GM18507 (cell line): ENCODE results near the gene SOS2.
"Not testable (repeated sequence)": the region's sequence is repeated elsewhere in the genome, so short reads cannot be mapped to it uniquely, and the experiment has no call there.

ENCODE experiments used
- DNase-seq: peaks from one replicate; pipeline ENCODE4 v3.0.0; 2011; ENCODE audit warnings: low read depth; ENCODE audit not compliant: insufficient read length; ENCODE audit errors: extremely low spot score
- FAIRE-seq: peaks from 2 replicates; lab custom pipeline; 2011; peaks lifted over from hg19 to GRCh38; lab: Jason Lieb, UNC

Gene SOS2

DNA sequence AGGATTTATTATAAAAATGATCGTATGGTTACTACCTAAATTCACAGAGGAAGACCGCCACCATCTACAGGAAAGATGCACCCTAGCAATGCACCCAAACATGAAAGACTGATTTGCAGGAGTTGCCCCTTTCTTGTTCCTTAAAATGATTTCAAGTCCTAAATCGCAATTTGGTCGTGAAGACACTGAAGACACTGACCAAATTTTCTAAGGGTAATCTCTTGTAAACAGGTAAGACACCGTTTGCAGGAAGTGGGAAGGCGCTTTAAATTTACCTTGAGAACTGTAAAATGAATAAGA is 1.0 kb downstream of the SOS2 start:
- FAIRE-seq (no peak), DNase-seq (no peak)

DNA sequence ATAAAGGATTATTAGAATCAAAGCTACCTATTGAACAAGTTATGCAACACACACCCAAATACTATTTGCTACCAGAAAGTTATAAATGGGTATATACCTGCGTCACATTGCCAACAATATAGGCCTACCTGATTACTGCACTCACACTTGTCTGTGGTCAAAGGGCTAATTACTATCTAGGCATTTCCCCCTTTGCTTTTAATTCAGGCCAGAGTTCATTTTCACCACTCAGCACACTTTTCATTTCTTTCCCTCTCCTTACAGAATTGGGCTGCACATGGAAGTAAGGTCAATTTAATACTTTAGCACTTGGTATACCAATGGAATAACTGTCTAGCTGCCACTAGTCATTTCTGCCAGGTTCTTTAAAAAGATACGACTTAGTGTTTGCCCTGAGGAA is 1.7 kb downstream of the SOS2 start:
- DNase-seq (no peak), FAIRE-seq (no peak)

DNA sequence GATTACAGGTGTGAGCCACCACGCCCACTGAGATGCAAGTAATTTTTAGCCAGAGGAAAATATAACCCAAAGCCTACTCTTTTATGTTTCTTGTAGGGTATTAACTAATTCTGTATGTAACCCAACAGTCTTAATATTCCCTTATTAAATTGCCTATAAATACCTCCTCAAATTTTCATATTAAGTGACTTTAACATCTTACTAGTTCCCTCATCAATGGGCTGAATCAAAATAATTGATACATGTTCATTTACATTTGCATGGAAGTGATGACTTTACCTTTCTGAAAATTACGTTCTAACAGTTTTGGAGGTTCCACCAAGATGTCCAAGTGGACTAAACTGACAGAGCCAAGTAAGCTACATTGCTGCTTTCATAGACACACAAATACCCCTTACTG is 3.1 kb downstream of the SOS2 start:
- DNase-seq (no peak), FAIRE-seq (no peak)

DNA sequence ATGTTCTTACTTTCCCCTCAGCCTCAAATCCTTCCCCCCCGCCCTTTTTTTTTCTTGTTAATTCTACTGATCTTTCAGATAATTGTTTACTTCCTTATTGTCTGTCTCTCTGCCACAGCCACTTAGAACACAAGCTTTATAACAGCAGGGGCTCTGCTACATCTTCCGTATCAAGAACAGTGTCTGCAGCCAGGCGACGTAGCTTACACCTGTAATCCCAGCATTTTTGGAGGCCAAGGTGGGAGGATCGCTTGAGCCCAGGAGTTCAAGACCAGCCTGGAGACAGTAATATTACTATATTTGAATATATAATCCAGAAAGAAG is 5.4 kb downstream of the SOS2 start:
- DNase-seq (no peak), FAIRE-seq (no peak)

DNA sequence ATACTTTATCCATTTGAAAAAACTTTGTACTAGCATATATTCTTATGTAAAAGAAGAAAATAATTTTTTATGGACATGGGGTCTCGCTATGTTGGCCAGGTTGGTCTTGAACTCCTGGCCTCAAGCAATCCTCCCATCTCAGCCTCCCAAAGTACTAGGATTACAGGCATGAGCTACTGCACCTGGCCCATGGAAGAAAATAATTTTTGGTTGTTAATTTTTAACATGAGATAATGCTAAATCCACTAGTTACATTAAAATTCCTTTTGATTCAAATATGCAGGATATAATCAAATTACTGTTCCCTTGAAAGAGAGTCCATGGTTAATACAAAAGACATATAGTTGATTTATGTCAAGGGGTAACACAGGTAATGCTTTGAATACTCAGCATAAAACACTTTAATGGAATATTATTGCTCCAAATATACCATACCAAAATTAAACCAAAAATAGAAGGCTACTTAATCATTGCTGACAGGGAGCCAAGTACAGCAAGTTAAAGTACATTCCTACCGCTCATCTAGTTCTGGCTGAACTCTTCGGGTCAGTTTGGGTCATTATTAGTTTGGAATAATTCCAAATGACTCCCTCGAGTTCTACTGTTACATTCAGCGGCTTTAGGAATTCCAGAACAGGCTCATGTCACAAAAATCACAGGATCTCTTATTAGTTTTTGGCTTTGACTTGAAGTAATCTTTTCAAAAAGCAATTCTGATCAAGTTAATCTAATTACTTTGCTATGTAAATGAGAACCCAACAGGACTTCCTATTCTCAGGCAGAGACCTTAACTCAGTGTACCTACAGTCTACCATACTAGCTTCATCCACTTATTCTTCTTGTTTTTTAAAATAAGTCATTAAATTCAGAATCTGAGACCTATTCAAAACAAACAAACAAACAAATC is 6.1 kb downstream of the SOS2 start:
- DNase-seq (no peak), FAIRE-seq (no peak)

DNA sequence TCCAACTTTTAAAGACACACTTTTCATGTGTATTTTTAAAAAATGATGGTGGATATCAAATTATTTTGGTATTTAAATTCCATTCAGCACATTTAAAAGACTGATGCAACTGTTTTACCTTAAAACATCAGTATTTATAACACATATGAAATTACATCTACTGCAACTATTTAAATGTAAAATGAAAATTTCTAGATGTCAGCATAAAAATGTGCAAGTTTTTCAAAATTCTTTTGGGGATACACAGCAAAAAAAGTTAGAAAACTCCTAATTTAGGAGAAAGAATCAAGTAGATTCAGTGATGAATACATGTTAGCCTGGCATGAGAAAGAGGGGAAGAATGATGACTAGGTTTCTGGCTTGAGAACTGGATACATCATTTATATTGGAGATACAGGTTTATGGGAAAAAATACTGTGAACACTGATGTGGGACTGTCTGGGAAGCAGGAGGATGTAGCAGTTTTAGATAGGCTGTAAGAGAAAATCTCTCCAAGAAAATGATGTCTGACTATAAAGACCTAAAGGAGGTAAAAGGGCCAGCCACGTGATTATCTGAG is 9.2 kb downstream of the SOS2 start:
- no peak for FAIRE-seq
- DNase-seq, result no peak

DNA sequence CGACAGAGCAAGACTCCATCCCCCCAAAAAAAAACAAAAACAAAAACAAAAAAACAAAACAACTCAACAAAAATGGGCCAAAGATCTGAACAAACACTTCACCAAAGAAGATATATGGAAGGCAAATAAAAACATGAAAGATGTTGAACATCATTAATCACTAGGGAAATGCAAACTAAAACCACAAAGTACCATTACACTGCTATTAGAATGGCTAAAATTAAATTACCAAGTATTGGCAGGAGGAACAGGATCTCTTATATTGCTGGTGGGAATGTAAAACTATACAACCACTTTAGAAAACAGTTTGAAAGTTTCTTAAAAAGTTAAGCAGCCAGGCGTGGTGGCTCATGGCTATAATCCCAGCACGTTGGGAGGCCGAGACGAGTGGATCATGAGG is 12.9 kb downstream of the SOS2 start:
- FAIRE-seq, result no peak
- DNase-seq, result no peak

DNA sequence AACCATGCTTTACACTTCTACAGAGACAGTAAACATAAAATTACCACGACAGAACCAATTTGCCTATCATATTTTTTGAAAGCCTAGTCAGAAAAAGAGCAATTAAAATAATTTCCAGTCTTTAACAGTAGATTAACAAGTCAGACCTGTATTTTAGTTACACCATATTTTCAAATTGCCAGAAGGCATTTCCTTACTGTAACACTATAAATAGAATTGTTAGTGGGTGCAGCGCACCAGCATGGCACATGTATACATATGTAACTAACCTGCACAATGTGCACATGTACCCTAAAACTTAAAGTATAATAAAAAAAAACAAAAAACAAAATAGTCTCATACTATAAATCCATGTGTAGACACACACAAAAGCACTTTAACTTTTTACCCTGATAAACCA is 16.0 kb downstream of the SOS2 start:
- DNase-seq (no peak), FAIRE-seq (no peak)

DNA sequence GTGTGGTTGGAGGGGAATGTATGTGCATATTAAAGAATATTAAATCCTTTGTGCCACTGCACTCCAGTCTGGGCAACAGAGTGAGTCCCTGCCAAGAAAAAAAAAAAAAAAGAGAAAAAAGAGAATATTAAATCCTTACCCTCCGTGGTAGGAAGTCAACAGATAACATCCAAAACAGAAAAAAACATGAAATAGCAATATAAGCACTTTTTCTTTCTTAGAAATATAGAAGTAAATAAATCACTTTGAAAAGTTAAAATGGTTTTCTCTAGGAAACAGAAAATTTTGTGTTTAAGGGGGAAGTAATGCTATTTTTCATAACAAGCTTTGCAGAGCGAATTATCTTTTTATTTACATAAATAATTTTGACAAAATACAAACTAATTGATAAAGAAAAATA is 17.6 kb downstream of the SOS2 start:
- FAIRE-seq, result no peak
- DNase-seq, result no peak

DNA sequence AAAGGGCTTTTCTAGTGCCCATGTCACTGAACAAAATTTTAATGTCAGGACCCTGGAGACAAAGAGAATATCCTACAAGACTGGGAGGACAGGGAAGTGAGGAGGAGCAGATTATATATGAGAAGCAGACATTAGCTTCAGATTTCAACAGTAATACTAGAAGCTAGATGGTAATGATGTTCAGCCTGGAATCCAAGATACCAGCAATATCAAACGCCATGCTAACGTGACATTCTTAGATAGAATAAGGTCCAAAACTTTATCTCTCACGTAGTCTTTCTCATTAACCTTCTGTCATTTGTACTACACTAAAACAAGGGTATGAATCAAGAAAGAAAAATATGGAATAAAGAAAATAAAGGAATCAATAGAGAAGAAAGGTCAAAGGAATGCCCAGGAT is 18.7 kb downstream of the SOS2 start:
- FAIRE-seq (no peak), DNase-seq (no peak)

DNA sequence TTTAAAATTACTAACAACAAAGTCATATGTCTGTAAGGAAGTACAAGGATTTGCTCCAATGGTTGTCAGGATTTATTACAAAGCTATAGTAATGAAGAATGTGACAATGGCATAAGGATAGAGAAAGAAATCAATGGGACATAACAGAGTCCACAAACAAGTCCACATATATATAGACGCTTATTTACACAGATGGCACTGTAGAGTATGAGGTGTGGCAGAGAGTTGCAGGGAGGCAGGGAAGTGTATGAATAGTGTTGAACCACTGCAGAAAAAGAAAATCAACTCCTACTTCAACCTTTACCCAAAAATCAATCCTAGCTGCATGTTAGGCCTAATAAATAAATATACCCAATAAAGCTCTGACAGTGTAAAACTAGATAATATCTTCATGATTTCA is 21.3 kb downstream of the SOS2 start:
- DNase-seq, result no peak
- FAIRE-seq, result no peak

DNA sequence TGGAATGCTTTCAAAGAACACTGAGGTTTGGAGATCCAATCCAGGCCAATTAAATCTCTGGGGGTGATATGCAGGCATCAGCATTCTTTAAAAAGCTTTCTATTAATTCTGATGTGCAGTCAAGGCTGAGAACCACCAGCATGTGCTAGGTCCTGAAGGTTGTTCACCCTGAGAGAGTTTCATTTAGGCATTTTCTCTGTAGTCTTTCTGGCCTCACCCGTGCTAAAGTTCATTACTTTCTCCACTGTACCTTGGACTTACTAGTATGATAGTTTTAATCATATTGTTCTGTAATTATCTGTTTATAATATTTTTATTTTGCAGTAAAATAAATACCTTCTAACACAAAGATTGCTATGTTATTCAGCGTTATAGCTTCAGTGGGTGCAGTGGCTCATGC is 32.9 kb downstream of the SOS2 start:
- FAIRE-seq (no peak), DNase-seq (no peak)

DNA sequence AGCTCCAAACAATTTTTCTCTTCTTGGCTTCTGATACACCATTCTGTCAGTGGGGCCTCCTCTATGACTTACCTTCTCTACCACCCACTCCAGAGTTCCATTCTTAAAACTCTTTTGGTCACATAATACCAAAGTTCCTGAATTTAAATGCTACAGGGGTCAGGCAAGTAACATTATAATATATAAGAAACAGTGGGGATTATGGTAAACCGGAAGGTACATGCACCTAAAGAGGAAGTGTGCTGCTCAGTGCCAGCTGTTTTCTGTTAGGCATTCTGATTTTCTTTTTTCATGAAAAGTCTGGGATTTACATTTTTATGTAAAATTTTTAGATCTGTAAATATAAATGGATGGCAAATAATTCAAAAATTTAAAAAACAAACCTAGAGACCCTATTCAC is 39.9 kb downstream of the SOS2 start:
- no peak for FAIRE-seq
- no peak for DNase-seq

DNA sequence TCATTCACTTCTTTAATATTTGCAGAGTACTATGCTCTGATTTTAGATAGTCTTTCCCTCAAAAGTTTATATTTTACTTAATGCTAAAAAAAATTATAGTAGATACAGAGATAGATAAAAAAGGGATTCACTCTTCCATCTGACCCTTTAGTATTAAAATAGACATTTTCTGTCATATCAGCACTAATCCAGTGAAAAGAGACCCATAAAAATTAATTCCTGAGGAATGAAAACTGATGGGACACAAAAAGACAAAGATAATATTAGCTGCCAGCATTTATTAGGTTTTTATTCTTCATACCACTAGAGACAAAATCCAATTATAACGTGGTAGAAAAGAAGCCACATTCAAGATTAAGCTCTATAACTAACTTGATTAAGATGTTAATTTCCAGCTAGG is 45.3 kb downstream of the SOS2 start:
- DNase-seq, result no peak
- FAIRE-seq, result no peak

DNA sequence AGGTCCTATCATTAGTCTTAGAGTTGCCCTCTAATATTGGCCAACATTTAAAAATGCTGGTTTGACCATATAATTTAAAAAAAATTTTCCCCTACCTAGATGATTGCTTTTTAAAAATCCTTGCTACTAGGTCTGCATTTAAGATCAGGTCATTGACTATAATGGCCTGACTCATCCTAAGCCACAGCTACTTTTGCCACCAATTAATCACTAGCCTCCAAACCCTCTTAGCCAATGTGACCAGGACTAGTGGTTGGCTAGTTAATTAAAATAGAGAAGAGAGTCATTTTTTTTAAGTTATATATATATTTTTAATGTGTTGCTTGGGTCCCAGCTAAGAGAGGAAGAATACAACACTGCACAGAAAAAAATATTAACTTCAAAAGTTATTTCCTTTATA is 57.5 kb downstream of the SOS2 start:
- DNase-seq, result no peak
- FAIRE-seq, result no peak

DNA sequence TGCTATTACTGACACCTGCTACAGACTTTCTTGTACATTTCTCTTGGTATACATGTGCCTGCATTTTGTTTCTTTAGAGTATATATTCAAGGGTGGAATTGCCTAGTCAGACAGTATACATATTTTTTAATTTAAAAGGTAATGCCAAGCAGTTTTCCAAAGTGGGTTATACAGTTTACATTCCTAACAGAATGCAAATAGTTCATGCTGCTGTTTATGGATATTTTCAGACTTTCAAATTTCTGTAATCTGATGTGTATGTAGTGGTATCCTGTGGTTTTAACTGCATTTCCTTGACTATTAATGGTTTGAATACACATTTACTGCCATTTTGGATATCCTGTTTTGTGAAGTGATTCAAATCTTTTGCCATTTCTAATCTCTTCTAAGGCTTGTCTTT is 59.5 kb downstream of the SOS2 start:
- no peak for FAIRE-seq
- DNase-seq, result no peak

DNA sequence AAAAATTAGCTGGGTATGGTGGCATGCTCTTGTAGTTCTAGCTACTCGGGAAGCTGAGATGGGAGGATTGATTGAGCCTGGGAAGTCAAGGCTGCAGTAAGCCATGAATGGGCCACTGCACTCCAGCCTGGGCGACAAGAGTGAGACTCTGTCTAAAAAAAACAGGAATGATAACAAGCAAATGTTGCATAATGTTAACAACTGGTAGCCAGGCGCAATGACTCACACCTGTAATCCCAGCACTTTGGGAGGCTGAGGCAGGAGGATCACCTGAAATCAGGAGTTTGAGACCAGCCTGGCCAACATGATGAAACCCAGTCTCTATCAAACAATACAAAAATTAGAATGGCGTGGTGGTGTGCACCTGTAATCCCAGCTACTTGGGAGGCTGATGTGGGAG is 64.0 kb downstream of the SOS2 start:
- DNase-seq, FAIRE-seq: not testable (repeated sequence)

DNA sequence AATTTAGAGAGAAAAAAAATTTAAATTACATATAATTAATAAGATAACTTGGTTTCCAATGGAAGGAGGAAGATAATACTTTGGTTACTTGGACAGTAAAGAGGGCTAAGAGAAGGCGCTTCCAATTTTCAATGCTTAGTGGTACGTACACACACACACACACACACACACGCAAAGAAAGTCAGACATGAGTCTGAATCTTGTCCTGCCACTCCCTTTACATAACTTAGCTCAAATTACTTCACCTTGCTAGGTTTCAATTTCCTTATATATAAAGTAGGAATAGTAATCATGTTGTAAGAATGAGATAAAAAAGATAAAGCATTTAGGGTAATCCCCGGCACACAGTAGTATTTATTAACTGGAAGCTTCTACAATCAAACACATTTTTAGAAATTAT is 75.3 kb downstream of the SOS2 start:
- FAIRE-seq, result no peak

DNA sequence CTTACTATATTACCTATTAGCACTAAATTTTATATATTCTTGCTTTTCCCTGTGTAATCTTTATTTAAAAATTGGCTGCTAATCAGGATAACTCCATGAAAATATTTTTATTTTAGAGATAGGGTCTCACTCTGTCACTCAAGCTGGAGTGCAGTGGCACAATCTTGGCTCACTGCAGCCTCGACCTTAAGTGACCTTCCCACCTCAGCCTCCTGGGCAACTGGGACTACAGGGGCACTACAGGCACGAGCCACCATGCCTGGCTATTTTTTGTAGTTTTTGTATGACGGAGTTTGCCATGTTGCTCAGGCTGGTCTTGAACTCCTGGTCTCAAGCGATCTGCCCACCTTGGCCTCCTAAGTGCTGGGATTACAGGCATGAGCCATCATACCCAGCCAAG is 82.6 kb downstream of the SOS2 start:
- DNase-seq, result no peak
- no peak for FAIRE-seq

More for the DNA sequence above, 75.3 kb downstream of the SOS2 start:
- no peak for DNase-seq

DNA sequence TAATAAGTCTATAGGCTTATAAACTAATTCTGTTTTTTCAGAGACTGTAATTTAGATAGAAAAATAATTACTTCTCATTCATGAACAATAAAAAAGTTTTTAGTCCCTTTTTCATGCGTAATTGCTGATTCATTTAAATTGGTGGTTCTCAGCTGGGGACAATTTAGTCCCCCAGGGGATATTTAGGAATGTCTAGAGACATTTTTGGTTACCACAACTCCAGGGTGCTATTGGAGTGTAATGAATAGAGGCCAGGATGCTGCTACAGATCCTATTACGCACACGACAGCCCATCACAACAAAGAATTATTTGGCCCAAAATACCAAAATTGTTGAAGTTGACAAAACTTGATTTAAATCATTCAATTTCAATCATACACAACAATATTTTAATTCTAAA is 92.2 kb downstream of the SOS2 start:
- DNase-seq (no peak), FAIRE-seq (peak; percentile 21)

DNA sequence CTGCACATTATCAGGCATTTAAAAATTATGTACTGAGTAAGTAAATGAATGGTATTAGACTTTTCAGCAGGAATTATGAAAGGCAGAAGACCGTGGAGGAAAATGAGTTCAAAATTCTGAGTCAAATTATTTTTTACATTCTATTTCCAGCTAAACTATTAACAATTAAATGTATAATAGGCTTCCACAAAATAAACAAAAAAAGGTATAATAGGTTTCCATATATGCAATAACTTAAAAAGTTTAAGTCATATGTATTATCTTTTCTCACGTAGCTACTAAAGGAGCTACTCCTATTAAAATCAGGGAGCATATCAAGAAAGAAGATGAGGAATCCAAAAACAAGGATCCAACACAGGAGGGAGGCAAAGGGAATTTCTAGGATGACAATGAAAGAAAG is 103.6 kb downstream of the SOS2 start:
- no peak for DNase-seq
- no peak for FAIRE-seq

DNA sequence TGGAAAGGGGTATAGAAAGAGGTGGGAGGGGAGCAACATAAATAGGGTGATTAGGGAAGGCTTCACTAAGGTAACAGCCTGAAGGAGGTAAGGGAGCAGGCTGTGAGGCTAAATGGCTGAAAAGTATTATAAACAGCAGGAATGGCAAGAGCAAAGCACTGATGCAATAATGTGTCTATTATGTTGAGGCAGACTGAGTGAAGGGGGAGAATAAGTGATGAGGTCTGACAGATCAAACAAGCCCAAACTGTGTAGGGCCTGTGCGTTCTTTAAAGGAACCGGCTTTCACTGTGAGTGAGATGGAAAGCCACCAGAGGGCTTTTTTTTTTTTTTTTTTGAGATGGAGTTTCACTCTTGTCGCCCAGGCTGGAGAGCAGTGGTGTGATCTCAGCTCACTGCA is 108.3 kb downstream of the SOS2 start:
- FAIRE-seq (no peak), DNase-seq (no peak)
